GM08714 (cell line): ENCODE results near the gene GRK3.

ENCODE experiments used
- H3K4me3 ChIP-seq: fragments of 200-500 bp; sonication (Bioruptor generic); 2 replicates; pipeline ENCODE4 v1.5.1; 2014; ENCODE audit warnings: mild to moderate bottlenecking, low read length, inconsistent platforms
- ZNF274 ChIP-seq: IDR thresholded peaks from 2 replicates; pipeline ENCODE4 v1.6.1; 2012; ENCODE audit warnings: mild to moderate bottlenecking, low read depth, low read length

The GRK3 gene

DNA sequence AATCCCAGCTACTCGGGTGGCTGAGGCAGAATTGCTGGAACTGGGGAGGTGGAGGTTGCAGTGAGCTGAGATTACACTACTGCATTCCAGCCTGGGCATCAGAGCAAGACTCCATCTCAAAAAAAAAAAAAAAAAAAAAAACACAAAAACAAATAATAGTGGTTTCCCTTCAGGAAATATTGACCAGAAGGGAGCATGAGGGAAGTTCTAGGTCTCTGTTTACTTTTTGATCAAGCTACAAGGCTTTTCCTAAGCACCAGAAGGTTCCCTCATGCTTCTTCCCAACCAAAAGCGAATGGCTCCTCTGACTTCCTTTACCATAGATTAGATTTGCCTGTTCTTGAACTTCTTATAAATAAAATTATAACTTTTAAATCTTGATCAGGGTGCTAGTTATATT, 195.8 kb downstream of the GRK3 start:
- H3K4me3 ChIP-seq: no peak overlapping the region

DNA sequence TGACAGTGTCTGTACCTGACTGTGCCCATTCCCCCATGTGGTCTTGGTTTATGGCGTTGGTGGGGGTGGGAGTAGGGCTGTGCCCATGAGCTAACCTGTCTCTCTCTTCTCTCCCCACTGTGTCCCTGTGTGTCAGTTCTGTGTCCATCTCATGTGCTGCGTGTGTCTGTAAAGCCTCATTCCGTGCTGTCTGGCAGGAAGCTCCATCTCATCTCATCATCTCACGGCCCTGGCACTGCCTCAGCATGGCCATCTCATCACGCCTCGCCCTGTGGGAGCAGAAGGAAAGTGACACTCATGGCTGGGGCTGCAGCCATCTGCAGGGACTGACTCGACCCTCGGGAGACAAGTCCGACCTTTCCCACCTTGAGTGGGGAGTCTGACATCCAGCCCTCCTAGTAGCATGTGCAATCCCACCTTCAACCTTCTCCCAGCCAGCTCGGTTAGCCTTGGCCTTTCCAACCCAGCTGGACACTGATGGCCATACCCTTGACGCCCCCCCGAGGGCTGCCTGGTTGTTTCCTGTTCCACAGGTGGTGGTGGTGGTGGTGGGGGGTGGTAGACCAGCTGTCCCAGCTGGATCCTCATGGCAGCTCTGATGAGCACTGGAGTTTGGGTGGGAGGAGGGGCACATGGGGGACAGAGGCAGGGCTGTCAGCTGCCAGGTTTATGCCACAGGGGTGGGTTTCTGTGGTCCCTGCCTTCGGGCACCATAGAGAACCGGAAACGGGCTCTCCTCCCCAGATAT, 196.5 kb downstream of the GRK3 start:
- no peak for TF ChIP-seq ZNF274
- no peak overlapping the region for H3K4me3 ChIP-seq

More for the DNA sequence above, 195.8 kb downstream of the GRK3 start:
- no peak for TF ChIP-seq ZNF274

GRCh38 chr22:25762147-25762546, 197.7 kb downstream of the GRK3 start:
- no peak overlapping the region for H3K4me3 ChIP-seq
- no peak for TF ChIP-seq ZNF274

GRCh38 chr22:25763239-25763777, 198.8 kb downstream of the GRK3 start:
- H3K4me3 ChIP-seq: no peak overlapping the region
- TF ChIP-seq ZNF274: no peak

DNA sequence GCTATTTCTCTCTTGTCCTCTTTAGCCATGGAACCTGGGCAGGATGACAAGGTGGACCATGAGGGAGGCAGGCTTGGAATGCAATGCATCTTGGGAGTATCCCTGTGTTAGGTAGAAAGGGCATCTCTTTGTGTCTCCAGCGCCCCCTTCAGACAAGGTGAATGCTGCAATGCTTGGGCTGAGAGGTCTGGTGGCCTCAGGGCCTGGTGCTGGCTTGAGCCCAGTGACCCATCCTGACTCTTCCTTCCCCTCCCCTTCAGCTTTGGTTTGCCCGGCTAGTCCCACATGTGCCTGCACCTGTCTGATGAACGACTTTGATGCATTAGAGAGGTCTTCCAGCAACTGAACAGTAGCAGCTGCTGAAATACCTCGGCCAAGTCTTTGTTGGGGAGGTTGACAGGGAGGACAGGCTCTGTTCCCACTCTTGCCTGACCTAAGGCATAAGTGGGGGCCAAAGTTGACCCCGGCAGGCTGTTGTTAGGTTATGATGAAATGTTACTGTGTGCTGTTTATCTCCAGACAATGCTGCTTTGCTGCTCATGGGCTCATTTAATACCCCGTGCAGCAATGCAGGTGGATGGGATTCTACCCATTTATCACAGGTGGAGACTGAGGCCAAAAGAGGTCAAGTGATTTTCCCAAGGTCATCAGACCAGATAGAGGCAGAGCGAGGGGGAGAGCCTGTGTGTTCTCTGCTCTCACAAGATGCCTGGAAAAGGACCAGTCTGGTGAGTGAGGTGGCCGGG, 200.0 kb downstream of the GRK3 start:
- no peak for TF ChIP-seq ZNF274
- no peak overlapping the region for H3K4me3 ChIP-seq

DNA sequence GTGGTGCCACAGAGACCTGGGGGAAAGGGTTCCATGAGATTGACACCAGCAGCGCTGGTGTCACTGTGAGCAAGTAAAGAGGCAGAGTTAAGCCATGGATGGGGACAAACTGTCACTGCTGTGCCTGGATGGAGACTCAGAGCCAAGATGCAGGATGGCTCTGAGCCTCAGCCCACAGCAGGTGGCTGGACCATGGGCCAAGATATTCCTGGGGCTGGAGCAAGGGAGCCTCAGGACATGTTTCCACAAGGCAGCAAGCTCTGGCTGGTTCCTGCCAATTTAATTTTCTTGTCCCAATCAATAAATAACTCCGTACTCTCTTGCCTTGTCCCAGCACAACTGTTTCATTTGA, 200.5 kb downstream of the GRK3 start:
- no peak overlapping the region for H3K4me3 ChIP-seq
- no peak for TF ChIP-seq ZNF274

GRCh38 chr22:25765801-25766200, 201.3 kb downstream of the GRK3 start:
- TF ChIP-seq ZNF274: no peak
- no peak overlapping the region for H3K4me3 ChIP-seq

- H3K4me3 ChIP-seq: no peak overlapping the region
- no peak for TF ChIP-seq ZNF274
Measured at GRCh38 chr22:25766418-25766817, 201.9 kb downstream of the GRK3 start.

GRCh38 chr22:25770333-25770732, 205.9 kb downstream of the GRK3 start:
- TF ChIP-seq ZNF274: no peak

DNA sequence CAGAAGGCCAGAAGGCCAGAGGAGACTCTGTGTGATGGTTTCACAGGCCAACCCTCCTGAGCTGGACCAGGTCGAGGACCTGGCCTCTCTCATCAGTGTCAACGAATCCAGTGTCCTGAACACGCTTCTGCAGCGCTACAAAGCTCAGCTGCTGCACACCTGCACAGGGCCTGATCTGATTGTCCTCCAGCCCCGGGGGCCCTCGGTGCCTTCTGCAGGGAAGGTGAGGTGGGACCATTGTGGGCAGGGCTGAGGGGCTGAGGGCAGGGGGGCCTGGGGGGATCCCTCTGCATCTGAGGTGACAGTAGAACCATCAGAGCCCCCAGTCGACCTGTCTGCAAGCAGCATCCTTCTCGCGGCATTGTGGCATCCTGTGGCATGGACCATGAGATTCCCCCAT, 207.8 kb downstream of the GRK3 start:
- no peak for TF ChIP-seq ZNF274
- H3K4me3 ChIP-seq: no peak overlapping the region

More at GRCh38 chr22:25770333-25770732, 205.9 kb downstream of the GRK3 start:
- H3K4me3 ChIP-seq: no peak overlapping the region

DNA sequence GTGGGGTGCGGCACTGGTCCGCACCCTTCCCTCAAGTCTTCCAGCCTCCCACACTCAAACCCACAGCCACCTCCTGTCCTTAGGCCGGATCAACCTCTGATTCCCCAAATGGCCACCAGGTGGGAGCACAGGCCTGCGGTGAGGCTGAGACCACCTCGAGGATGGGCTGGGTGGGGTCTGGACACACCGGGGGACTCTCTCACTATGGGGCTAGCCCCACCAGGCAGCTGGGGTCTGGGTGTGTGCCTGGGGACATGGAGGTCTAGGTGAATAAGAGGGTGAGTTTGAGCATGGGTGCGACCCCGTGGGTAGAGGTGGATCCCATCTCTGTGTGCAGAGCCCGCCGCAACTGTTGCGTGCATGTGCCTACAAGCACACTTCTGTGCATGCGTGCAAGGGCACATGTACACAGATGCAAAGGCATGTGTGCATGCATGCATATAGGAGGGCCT, 210.1 kb downstream of the GRK3 start:
- TF ChIP-seq ZNF274: no peak
- H3K4me3 ChIP-seq: no peak overlapping the region

DNA sequence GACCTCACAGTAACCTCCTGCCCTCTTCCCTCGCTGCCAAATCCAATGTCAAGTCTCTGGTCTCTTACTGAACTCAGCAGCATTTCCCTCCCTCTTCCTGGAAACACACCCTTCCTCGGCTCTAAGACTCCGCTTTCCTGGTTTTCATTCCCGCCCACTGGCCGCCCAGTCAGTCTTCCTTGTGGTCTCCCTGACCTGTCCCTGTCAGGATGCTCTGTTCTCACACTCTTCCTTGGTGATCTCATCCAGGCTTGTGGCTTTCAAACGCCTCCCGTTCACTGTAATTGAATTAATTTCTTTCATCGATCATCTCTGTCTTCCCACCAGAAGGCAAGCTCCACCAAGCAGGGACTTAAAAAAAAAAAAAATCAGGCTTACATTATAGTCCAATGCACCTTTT, 211.1 kb downstream of the GRK3 start:
- no peak overlapping the region for H3K4me3 ChIP-seq
- TF ChIP-seq ZNF274: no peak

DNA sequence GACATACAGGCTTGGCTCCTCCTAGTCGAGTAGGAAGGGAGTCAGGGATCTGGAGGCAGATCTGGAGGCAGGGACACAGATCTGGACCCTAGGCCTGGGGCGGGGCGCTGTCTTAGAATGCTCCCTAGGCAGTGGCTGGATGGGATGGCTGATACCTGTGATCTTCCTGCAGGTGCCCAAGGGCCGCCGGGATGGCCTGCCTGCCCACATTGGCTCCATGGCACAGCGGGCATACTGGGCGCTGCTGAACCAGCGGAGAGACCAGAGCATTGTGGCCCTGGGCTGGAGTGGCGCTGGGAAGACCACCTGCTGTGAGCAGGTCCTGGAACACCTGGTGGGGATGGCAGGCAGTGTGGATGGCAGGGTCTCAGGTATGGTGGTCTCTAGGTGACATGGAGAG, 212.9 kb downstream of the GRK3 start:
- H3K4me3 ChIP-seq: no peak overlapping the region
- TF ChIP-seq ZNF274: no peak

- H3K4me3 ChIP-seq: no peak overlapping the region
- no peak for TF ChIP-seq ZNF274
Measured at GRCh38 chr22:25777870-25778269, 213.4 kb downstream of the GRK3 start.
